Measurements from ENCODE around the gene VILL.

The VILL gene

DNA sequence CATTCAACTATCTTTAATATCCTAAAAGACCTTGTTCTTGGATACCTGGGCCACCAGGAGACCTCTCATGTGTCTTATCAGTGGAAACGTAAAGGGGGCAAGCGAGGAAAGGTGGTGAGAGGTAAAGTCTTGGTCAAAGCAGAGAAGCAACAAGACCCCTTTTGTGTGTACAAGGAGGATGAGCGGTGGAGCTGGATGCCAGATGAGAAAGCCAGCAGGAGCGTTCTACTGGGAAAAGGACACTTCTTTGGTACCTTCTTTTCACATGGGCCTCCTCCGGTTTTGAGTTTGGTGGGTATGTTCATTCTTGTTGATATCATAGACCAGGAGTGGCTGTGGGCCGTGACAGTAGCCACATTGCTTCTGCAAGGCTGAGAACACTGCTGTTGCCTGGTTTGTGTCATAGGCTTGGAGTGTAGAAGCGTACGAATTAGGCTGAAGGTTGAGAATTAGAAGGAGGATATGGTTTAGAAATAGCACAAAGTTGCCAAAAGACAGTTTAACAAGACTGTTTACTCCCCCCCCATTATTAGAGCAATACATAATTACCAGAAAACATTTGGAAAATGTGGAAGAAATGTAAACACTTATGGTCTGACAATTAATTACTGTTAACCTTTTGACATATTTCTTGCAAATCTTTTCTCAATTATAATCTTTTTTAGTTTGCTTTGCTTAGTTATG lies 46.8 kb upstream of the VILL start:
- Histone ChIP-seq H3K79me2 (ENCODE audit: insufficient read depth, low read depth) (no peaks in the 10 kb centered on the region), H3K4me2 (no peak overlapping the region), H3K4me3 (IDR thresholded peaks at IDR 0.05; ENCODE audit: insufficient read depth, low read depth, low read length) (no peak overlapping the region), H3K27ac (no peak overlapping the region), H3K9ac (no peak overlapping the region), H3K27me3 (ENCODE audit: insufficient read depth, low read depth) (no peaks in the 10 kb centered on the region), H4K20me1 (ENCODE audit: insufficient read depth) (no peaks in the 10 kb centered on the region), H3K4me1 (ENCODE audit: low read depth, poor library complexity, severe bottlenecking) (no peaks in the 10 kb centered on the region), H2AFZ (ENCODE audit: low read depth) (no peak overlapping the region), H3K36me3 (ENCODE audit: insufficient read depth) (no peaks in the 10 kb centered on the region)
- TF ChIP-seq, protein P1, sequence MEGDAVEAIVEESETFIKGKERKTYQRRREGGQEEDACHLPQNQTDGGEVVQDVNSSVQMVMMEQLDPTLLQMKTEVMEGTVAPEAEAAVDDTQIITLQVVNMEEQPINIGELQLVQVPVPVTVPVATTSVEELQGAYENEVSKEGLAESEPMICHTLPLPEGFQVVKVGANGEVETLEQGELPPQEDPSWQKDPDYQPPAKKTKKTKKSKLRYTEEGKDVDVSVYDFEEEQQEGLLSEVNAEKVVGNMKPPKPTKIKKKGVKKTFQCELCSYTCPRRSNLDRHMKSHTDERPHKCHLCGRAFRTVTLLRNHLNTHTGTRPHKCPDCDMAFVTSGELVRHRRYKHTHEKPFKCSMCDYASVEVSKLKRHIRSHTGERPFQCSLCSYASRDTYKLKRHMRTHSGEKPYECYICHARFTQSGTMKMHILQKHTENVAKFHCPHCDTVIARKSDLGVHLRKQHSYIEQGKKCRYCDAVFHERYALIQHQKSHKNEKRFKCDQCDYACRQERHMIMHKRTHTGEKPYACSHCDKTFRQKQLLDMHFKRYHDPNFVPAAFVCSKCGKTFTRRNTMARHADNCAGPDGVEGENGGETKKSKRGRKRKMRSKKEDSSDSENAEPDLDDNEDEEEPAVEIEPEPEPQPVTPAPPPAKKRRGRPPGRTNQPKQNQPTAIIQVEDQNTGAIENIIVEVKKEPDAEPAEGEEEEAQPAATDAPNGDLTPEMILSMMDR (conservative IDR thresholded peaks at IDR 0.05; ENCODE audit: low read depth, low read length) = no peak

DNA sequence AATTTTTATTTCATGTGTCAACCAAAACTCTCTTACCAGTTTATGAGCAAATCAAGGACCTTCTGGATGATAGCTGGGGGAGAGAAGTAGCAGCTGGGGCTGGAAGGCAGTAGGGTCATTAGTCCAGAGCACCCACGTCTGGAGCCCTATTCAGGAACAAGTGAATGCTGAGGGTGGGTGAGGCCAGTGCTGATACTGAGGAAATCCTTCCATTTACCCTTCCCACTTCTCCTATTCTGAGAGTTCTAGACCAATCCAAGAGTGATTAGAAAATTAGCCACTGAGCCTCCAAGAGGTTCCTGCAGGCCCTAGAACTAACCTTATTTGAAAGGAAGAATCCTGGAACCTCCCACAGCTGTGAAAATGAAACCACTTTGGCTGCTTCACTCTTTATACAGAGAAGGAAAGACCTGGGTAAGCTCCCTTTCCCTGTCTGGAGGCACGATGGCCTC lies 46.2 kb upstream of the VILL start:
- no peaks in the 10 kb centered on the region for H3K4me1 ChIP-seq (ENCODE audit: low read depth, poor library complexity, severe bottlenecking)
- H3K4me2 ChIP-seq = no peak overlapping the region
- no peak overlapping the region for H3K4me3 ChIP-seq (IDR thresholded peaks at IDR 0.05; ENCODE audit: insufficient read depth, low read depth, low read length)
- TF ChIP-seq, protein P1 (conservative IDR thresholded peaks at IDR 0.05; ENCODE audit: low read depth, low read length) = no peak
- H2AFZ ChIP-seq (ENCODE audit: low read depth) = no peak overlapping the region
- no peaks in the 10 kb centered on the region for H3K79me2 ChIP-seq (ENCODE audit: insufficient read depth, low read depth)
- H3K27me3 ChIP-seq (ENCODE audit: insufficient read depth, low read depth) = no peaks in the 10 kb centered on the region
- H4K20me1 ChIP-seq (ENCODE audit: insufficient read depth) = no peaks in the 10 kb centered on the region
- no peaks in the 10 kb centered on the region for H3K36me3 ChIP-seq (ENCODE audit: insufficient read depth)
- H3K27ac ChIP-seq = no peak overlapping the region
- no peak overlapping the region for H3K9ac ChIP-seq

DNA sequence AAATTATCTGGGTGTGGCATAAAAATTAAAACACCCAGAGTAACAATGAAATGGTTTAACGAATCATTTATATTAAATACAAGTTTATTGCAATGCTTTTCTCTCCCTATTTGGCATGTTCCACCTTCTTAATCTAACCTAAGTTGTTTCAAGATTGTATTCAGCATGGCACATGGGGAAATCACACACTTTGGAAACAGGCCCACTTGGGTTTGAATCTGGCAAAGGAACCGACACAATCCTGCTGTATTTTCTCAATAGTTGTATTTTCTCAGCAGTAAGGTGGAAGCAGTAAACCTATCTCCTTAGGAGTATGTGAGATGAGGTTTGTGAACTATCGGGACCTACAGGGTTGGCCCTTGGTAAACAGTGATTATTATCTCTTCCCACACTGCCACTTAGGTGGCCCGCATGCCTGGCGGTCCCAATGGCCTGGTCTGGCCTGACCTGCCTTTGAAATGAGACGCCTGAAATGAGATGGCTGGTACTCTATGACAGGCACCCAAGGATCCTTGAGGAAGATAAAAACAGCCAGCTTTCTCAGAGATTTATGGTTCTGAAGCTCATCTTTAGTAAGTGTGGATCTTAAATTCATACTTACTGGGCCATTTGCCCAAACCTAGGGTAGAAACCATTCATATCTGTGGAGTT lies 45.3 kb upstream of the VILL start:
- Histone ChIP-seq H3K4me1 (ENCODE audit: low read depth, poor library complexity, severe bottlenecking) (no peaks in the 10 kb centered on the region), H3K36me3 (ENCODE audit: insufficient read depth) (no peaks in the 10 kb centered on the region), H2AFZ (ENCODE audit: low read depth) (no peak overlapping the region), H3K27me3 (ENCODE audit: insufficient read depth, low read depth) (no peaks in the 10 kb centered on the region), H3K27ac (no peak overlapping the region), H3K4me2 (no peak overlapping the region), H3K79me2 (ENCODE audit: insufficient read depth, low read depth) (no peaks in the 10 kb centered on the region), H3K4me3 (IDR thresholded peaks at IDR 0.05; ENCODE audit: insufficient read depth, low read depth, low read length) (no peak overlapping the region), H4K20me1 (ENCODE audit: insufficient read depth) (no peaks in the 10 kb centered on the region), H3K9ac (no peak overlapping the region)
- TF ChIP-seq, protein P1 (conservative IDR thresholded peaks at IDR 0.05; ENCODE audit: low read depth, low read length) = no peak

DNA sequence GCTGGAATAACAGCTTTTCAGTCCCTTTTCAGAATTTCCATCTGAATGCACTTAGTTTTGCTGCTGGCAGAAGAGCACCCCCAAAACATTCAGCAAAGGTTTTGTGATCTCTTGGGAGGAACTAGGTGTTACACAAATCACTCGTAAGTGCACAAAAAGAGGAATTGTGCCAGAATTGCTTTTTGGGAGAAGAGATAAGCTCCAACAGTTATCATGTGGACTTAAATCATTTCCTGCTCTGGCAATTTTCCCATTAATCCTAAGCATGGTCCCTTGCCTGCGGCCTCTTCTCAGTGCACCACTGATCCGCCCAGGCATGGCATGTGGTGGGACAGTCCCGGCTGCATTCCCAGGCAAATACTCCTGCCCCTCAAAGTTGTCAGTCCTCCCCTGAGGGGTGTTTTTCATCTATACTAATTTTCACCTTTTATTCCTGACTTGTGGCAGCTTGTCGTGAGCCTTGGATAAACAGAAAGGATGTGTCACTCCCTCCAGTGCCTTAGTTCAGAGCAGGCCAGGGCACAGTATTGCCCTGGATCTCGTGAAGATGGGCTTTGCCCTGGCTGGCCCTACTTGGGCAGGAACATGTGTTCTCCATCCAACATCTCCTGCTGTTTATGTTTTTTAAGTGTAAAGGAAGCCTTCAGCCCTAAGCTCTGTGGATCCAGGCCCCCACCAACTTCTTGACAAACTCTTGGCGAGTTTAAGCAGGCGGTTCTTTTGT lies 44.6 kb upstream of the VILL start:
- Histone ChIP-seq H3K4me3 (IDR thresholded peaks at IDR 0.05; ENCODE audit: insufficient read depth, low read depth, low read length) (no peak overlapping the region), H3K36me3 (ENCODE audit: insufficient read depth) (no peaks in the 10 kb centered on the region), H3K27me3 (ENCODE audit: insufficient read depth, low read depth) (no peaks in the 10 kb centered on the region), H3K9ac (no peak overlapping the region), H3K27ac (no peak overlapping the region), H3K4me1 (ENCODE audit: low read depth, poor library complexity, severe bottlenecking) (no peaks in the 10 kb centered on the region), H3K79me2 (ENCODE audit: insufficient read depth, low read depth) (no peaks in the 10 kb centered on the region), H2AFZ (ENCODE audit: low read depth) (no peak overlapping the region), H4K20me1 (ENCODE audit: insufficient read depth) (no peaks in the 10 kb centered on the region), H3K4me2 (no peak overlapping the region)
- TF ChIP-seq, protein P1 (conservative IDR thresholded peaks at IDR 0.05; ENCODE audit: low read depth, low read length) = no peak
